HG02884 (cell line): Measurements from ENCODE around the gene VANGL2.
"Not testable (repeated sequence)": the region's sequence is repeated elsewhere in the genome, so short reads cannot be mapped to it uniquely, and the experiment has no call there.

Source experiments
- ATAC-seq: cut with Tn5 transposase; IDR thresholded peaks from one replicate; pipeline ENCODE4 v1.9.1; 2021; ENCODE audit warnings: mild to moderate bottlenecking, moderate library complexity; ENCODE audit not compliant: unreplicated experiment

The VANGL2 gene

DNA sequence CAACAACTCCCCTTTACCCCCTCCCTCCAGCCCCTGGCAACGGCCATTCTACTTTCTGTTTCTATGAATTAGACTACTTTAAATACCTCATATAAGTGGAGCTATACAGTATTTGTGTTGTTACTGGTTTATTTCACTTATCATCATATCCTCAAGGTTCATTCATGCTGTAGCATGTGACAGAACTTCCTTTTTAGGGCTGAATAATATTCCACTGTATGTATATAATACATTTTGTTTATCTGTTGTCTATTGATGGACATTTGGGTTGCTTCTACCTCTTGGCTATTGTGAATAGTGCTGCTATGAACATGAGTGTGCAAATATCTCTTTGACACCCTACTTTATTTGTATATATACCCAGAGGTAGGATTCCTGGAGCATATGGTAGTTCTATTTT, 31.3 kb upstream of the VANGL2 start:
- no peak for ATAC-seq

DNA sequence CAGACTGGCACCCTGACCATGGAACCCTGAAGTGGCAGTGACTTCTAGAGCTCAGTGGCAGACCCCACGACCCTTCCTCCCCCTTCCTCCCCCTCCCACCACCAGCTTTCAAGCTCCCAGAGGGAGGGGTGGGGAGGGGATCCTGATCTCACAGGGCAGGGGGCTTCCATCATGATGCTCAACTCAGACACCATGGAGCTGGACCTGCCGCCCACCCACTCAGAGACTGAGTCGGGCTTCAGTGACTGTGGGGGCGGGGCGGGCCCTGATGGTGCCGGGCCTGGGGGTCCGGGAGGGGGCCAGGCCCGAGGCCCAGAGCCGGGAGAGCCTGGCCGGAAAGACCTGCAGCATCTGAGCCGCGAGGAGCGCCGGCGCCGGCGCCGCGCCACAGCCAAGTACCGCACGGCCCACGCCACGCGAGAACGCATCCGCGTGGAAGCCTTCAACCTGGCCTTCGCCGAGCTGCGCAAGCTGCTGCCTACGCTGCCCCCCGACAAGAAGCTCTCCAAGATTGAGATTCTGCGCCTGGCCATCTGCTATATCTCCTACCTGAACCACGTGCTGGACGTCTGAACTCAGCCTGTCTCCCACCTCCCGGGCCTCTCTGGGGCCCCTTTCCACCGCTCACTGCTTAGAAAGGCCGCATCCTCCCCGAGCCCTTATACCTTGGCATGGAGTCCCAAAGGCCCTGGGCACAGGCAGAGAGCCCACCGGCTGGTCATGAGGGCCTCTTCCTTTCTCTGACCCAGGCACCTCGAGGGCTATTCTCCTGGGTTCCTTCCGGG, 29.6 kb upstream of the VANGL2 start:
- ATAC-seq: no peak

- no peak for ATAC-seq
Observed at GRCh38 chr1:160371346-160371631, 29.1 kb upstream of the VANGL2 start.

DNA sequence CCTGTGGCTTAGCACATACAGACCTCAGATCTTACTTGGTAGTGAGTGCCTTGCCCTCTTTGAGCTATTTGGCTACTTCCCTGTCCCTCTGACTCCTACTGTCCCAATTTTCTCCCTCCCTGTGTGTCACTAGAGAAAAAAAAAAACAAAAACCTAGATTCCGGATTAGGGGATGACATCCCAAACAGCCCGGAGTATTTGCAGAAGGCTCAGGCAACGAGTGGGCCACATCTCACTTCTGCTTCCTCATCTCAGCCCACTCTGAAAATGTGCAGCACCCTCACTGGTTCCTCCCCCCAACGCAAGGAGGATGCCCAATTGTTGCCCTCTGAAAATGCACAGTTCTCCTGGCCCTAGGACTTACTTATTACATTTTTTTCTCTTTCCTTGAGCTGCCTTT, 28.6 kb upstream of the VANGL2 start:
- no peak for ATAC-seq

GRCh38 chr1:160373696-160374095, 26.7 kb upstream of the VANGL2 start:
- ATAC-seq: no peak

DNA sequence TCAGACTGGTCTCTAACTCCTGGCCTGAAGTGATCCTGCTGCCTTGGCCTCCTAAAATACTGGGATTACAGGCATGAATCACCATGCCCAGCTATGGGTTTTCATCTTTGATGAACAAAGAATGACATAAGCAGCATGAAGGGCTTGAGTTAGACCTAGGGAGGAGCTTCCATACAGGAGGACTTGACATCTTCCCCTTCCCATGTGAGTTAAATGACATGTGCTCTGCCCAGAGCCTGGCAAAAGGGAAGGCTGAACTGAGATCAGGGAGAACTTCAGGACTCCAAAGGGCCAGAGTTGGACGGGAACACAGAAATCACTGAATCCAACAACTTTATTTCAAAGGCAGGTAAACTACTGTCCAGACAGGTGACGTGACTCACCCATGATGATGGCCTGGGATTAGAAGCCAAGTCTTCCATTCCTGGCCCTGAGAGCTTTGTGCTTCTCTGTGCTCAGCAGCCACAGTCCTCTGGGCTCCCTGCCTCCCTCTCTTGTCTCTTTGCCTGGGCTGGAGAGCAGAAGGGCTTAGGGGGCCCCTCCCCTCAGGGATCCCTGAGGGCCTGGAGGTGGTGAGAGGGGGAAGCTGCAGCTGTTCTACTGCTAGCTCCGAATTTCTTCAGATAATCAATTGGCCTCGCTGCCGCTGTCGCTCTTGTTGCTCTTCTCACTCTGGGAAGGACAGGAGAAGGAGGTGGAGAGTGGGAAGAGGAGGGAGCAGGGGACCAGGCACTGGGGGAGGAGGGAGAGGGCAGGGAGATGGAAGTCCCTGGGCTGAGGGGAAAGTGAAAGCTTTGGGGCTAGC, 25.9 kb upstream of the VANGL2 start:
- ATAC-seq: no peak

DNA sequence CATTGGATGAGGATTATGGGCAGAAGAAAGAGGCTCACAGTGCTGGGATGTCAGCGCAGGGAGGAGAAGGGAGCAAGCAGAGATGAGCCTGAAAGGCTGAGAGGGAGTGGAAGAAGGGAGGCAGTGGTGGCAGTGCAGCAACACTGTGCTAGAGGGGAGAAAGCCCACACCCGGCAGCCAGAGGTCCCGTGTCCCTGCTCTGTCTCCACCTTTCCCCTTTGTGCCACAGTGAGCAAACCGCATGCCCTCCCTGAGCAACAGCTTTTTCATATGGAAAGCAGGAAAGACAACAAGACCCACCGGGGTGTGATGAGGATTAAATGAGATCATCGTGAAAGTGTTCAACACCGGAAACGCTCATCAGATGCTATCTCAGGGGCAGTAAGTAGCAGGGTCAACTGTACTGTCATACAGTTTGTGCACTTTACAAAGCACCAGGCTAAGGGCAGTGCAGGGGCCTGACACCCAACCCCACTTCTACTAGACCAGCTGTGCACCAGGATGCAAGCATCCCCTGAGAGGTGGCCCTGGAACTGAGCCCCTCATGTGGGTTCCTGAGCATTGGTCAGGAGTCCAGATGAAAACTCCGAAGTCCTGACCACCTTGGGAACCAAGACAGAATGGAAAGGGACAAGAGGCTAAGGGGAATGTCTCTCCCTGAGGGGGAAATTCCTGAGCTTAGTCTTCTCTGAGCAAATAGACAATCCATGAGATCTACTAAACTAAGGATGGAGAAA, 24.4 kb upstream of the VANGL2 start:
- ATAC-seq: no peak

DNA sequence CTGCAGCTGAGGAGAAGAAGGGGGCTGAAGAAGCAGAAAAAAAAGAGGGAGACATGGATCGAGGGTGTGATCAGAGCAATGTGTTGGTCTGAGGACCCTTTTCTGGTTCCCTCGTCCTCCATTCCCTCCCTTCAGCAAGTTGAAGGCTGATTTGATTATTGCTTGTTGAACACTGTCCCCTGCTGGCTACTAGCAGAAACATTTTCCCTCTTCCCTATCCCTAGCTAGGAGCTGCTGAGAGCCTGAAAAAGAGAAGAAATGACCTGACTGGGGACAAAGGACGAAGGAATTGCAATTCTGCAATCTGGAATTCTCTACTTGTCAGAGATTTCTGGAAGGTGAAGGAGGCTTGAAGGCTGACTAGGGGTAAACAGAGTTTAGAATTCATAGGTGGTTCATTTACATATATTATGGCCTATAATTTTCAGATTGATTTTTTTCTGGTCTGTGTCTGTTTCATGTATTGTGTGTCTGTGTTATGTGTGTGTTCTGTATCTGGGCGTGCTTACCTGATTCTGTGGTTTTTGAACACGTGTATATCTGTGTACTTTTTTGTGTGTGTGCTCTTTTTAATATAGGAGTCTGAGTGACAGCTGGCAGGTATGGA, 23.7 kb upstream of the VANGL2 start:
- no peak for ATAC-seq

DNA sequence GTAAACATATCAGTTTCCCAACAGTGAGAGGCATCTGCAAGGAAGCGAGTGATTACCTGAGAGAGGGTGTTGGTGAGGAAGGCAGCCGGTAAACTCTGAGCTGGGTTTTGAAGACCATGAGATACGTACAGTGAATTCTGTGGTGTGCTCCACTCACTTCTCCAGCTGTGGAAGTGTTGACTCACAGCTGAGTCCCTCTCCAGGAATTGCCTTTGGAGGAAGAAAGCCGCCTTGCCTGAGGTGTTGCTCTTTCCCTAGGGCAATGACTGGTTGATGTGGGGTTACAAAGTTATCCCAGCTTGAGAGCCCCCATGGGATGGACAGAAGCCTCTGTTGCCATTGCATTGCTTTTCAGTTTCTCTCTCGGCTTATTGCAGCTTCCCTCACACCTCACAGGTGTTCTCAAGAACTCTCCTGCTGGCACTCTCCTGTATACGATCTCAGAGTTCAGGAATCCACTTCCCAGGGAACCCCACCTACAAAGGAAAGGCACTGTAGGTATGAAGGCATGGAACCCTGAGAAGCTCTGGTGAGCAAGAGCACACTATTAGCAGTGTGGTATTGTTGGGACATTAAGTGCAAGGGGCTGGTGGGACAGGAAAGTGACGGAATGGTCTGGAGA, 22.7 kb upstream of the VANGL2 start:
- ATAC-seq: no peak

GRCh38 chr1:160384812-160385211, 15.6 kb upstream of the VANGL2 start:
- ATAC-seq: not testable (repeated sequence)

DNA sequence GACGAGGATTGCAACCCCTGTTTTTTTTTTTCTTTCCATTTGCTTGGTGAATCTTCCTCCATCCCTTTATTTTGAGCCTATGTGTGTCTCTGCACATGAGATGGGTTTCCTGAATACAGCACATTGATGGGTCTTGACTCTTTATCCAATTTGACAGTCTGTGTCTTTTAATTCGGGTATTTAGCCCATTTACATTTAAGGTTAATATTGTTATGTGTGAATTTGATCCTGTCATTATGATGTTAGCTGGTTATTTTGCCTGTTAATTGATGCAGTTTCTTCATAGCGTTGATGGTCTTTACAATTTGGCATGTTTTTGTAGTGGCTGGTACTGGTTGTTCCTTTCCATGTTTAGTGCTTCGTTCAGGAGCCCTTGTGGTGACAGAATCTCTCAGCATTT, 12.0 kb upstream of the VANGL2 start:
- ATAC-seq: not testable (repeated sequence)

DNA sequence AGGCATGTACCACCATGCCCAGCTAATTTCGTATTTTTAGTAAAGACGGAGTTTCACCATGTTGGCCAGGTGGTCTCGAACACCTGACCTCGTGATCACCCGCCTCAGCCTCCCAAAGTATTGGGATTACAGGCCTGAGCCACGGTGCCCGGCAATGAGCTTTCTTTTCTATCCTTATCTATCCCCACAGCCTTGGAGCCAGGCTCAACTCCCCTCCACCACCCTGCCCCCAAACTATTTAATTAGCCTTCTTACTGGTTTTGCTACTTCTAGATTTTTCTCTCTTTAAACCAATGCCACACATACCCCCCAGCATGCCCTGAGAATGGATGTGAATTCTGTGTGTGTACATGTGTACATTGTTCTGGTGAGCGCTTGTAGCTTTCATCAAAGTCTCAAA, 5.7 kb upstream of the VANGL2 start:
- no peak for ATAC-seq

DNA sequence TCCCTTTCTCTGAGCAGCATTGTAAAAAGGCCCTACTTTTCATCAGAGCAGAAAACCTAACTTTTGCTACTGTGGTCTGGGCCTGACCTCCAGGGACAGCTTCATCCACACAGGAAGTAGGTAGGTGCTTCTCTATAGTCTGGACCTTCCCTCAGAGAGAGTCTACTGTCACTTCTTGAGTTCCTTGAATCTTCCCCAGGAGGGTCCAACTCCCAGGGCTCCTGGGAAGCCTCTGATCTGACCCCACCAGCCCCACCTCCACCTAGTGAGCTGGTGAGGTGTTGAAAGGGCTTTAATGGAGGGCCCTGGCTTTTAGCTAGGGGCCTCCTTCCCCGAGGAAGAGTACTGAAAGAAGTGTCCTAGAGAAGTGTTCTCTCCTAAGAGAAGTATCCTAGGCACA, 2.7 kb upstream of the VANGL2 start:
- ATAC-seq: no peak

DNA sequence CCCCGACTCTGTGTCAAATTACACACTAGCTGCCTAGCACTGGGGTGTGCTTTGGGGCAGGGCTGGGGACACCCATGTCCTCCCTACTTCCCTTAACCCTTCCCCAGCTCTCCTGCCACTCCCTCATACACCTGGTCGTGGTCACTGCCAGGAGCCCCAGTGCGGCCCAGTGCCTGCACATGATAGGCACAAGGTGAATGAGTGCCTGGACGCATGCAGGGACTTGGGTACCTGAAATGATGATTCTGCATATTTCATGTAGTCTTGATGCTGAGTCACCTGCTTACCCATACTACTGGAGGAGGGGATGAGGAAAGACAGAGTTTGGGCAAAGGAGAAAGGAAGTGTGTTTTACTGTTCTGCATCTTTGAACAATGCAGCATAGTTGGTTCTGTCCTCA, 1.5 kb upstream of the VANGL2 start:
- ATAC-seq: no peak

- no peak for ATAC-seq
Observed at GRCh38 chr1:160399544-160400222, 681 bp upstream of the VANGL2 start.

- no peak for ATAC-seq
Observed at GRCh38 chr1:160400646-160401486, 502 bp downstream of the VANGL2 start.

DNA sequence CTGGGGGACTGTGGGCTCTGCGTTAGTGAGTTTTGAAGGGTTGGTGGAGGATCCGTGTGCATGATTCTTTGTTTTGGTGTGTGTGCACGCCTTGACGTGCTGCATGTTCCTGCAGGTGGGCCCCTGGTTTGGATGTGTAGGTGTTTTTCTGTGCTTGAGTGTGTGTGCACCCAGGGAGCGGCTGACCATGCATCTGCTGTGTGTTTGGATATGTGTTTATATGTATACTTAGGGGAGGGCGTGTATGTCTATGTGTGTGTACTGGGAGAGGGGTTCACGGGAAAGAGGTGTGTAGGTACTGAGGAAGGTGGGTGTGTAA, 1.1 kb downstream of the VANGL2 start:
- ATAC-seq: no peak

- no peak for ATAC-seq
Observed at GRCh38 chr1:160402001-160402795, 1.8 kb downstream of the VANGL2 start.

- no peak for ATAC-seq
Observed at GRCh38 chr1:160403244-160403643, 2.9 kb downstream of the VANGL2 start.
